MCF 10A (cell line): ENCODE data around the gene ADGRL3. TPM values are rescaled to one million over a fixed set of nuclear protein-coding genes. Genes with fewer than 3 reads are reported as not detected.
"Not testable (repeated sequence)": the region's sequence is repeated elsewhere in the genome, so short reads cannot be mapped to it uniquely, and the experiment has no call there.

Experiments used
- BruUV-seq: library from RNA; stranded (reverse); fragments of 400-500 nt; replicated peaks from 2 replicates; lab custom pipeline; 2021; lab: Mats Ljungman, UMichigan
- CTCF ChIA-PET: fragments of 300-600 bp; sonication (Branson Sonifier 250); formaldehyde crosslinking; extraction: SDS; loops from one replicate; lab custom pipeline; 2021; ENCODE audit warnings: antibody characterized with exemption, inconsistent platforms; lab: Yijun Ruan, JAX
- POLR2A ChIA-PET: fragments of 300-600, 350-650 bp; sonication (Branson Sonifier 250); formaldehyde crosslinking; extraction: SDS; loops from one replicate; lab custom pipeline; 2020; ENCODE audit warnings: antibody characterized with exemption, inconsistent platforms; lab: Yijun Ruan, JAX
- DNase-seq: peaks from one replicate; pipeline ENCODE4 v3.0.0-alpha.2; 2018; ENCODE audit not compliant: unreplicated experiment
- H3K27ac Mint-ChIP-seq: one replicate; pipeline ENCODE4 v1.8.0; 2022; ENCODE audit warnings: mild to moderate bottlenecking, low read depth, mixed read lengths; ENCODE audit not compliant: unreplicated experiment
- H3K27me3 Mint-ChIP-seq: one replicate; pipeline ENCODE4 v1.8.0; 2022; ENCODE audit warnings: mixed read lengths; ENCODE audit not compliant: insufficient read depth, unreplicated experiment
- H3K36me3 Mint-ChIP-seq: one replicate; pipeline ENCODE4 v1.8.0; 2022; ENCODE audit warnings: mild to moderate bottlenecking, moderate library complexity, mixed read lengths; ENCODE audit not compliant: insufficient read depth, unreplicated experiment
- H3K4me1 Mint-ChIP-seq: one replicate; pipeline ENCODE4 v1.8.0; 2022; ENCODE audit warnings: mixed read lengths; ENCODE audit not compliant: insufficient read depth, unreplicated experiment
- H3K4me3 Mint-ChIP-seq: one replicate; pipeline ENCODE4 v1.8.0; 2022; ENCODE audit warnings: mild to moderate bottlenecking, moderate library complexity, mixed read lengths; ENCODE audit not compliant: unreplicated experiment
- H3K9me3 Mint-ChIP-seq: one replicate; pipeline ENCODE4 v1.8.0; 2022; ENCODE audit warnings: mixed read lengths; ENCODE audit not compliant: unreplicated experiment
- intact Hi-C: fragments of 100-400 bp; cut with micrococcal nuclease; formaldehyde crosslinking; loops from 2 replicates; pipeline ENCODE4 v1.14.1; 2022
- total RNA-seq: library from RNA; stranded (reverse); gene quantifications from 2 replicates; pipeline ENCODE4 v1.2.3, GENCODE V29; 2022
- TF ChIP-seq, protein P1 (sequence below): fragments of 200-600 bp; IDR thresholded peaks from one replicate; pipeline ENCODE4 v1.8.0; 2022; ENCODE audit warnings: antibody characterized with exemption, mild to moderate bottlenecking; ENCODE audit not compliant: unreplicated experiment

Gene ADGRL3
- total RNA-seq, 1 experiment from 2014 or later: 3.6 TPM

GRCh38 chr4:61638591-61638990 lies 438.5 kb downstream of the ADGRL3 start:
- no peaks in the 10 kb centered on the region for H3K27me3 Mint-ChIP-seq
- no peak for DNase-seq
- H3K27ac Mint-ChIP-seq: no peak overlapping the region
- TF ChIP-seq, protein P1, sequence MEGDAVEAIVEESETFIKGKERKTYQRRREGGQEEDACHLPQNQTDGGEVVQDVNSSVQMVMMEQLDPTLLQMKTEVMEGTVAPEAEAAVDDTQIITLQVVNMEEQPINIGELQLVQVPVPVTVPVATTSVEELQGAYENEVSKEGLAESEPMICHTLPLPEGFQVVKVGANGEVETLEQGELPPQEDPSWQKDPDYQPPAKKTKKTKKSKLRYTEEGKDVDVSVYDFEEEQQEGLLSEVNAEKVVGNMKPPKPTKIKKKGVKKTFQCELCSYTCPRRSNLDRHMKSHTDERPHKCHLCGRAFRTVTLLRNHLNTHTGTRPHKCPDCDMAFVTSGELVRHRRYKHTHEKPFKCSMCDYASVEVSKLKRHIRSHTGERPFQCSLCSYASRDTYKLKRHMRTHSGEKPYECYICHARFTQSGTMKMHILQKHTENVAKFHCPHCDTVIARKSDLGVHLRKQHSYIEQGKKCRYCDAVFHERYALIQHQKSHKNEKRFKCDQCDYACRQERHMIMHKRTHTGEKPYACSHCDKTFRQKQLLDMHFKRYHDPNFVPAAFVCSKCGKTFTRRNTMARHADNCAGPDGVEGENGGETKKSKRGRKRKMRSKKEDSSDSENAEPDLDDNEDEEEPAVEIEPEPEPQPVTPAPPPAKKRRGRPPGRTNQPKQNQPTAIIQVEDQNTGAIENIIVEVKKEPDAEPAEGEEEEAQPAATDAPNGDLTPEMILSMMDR: no peak
- H3K4me1 Mint-ChIP-seq: no peaks in the 10 kb centered on the region
- no TSS peak for BruUV-seq
- intact Hi-C loops: no loop called here
- ChIA-PET CTCF (no interaction called here), POLR2A (no interaction called here)
- H3K9me3 Mint-ChIP-seq: no peaks in the 10 kb centered on the region
- no peaks in the 10 kb centered on the region for H3K36me3 Mint-ChIP-seq
- no peak overlapping the region for H3K4me3 Mint-ChIP-seq

- intact Hi-C loops, BruUV-seq, POLR2A ChIA-PET, H3K27me3 Mint-ChIP-seq, H3K27ac Mint-ChIP-seq, H3K9me3 Mint-ChIP-seq, H3K4me1 Mint-ChIP-seq, H3K36me3 Mint-ChIP-seq, DNase-seq, CTCF ChIA-PET, H3K4me3 Mint-ChIP-seq: not testable (repeated sequence)
These were observed 446.7 kb downstream of the ADGRL3 start for GRCh38 chr4:61646746-61647350.

- intact Hi-C loops: no loop called here
- no peak overlapping the region for H3K27ac Mint-ChIP-seq
- H3K27me3 Mint-ChIP-seq: no peaks in the 10 kb centered on the region
- POLR2A ChIA-PET: no interaction called here
- H3K9me3 Mint-ChIP-seq: peaks cover 7% of the 10 kb centered on the region
- DNase-seq: no peak
- H3K36me3 Mint-ChIP-seq: no peaks in the 10 kb centered on the region
- H3K4me1 Mint-ChIP-seq: no peaks in the 10 kb centered on the region
- CTCF ChIA-PET: no interaction called here
- no peak overlapping the region for H3K4me3 Mint-ChIP-seq
- TF ChIP-seq, protein P1: no peak
- no TSS peak for BruUV-seq
These were observed 448.1 kb downstream of the ADGRL3 start for GRCh38 chr4:61648264-61648663.

DNA sequence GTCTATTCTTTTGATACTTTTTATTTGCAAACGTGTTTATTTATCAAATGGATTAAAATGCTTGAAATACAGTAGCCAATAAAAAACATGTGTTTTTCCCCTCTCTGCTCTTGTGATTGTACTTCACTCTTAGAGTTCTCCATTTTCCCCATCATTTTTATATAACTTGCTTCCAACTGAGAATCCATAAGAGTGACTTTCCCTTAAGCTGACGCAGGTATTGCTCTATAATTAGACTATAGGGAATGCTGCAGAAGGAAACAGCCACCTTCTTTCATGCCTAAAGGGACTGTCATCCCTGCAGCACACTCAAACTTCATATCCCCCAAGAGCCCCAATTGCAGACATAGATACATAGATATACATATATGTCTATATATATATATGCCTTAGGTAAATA lies 456.9 kb downstream of the ADGRL3 start:
- TF ChIP-seq, protein P1: no peak
- H3K4me1 Mint-ChIP-seq: no peaks in the 10 kb centered on the region
- no TSS peak for BruUV-seq
- ChIA-PET POLR2A (no interaction called here), CTCF (no interaction called here)
- no peak for DNase-seq
- H3K27ac Mint-ChIP-seq: no peak overlapping the region
- intact Hi-C loops: no loop called here
- H3K27me3 Mint-ChIP-seq: no peaks in the 10 kb centered on the region
- no peaks in the 10 kb centered on the region for H3K36me3 Mint-ChIP-seq
- H3K9me3 Mint-ChIP-seq: no peaks in the 10 kb centered on the region
- H3K4me3 Mint-ChIP-seq: no peak overlapping the region

DNA sequence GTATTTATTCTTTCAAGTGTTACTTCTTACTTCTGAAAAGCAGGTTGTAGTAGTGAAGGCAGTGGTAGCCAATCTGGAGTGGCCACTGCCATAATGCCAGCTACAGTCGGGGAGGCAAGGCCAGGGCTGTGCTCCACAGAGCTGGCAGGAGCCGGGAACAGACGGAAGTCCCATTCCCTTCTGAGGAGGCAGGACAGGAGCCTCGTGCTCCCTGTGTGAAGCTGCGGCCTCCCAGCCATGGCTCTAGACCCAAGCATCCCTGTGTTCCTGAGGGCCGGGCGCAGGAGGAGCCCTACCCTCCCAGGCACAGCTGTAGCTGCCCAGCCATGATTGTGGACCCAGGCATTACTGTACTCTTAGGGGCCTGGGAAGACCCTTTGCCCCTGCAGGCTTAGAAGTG lies 461.8 kb downstream of the ADGRL3 start:
- BruUV-seq: no TSS peak
- Mint-ChIP-seq H3K9me3 (no peaks in the 10 kb centered on the region), H3K27me3 (no peaks in the 10 kb centered on the region), H3K27ac (no peak overlapping the region), H3K4me1 (no peaks in the 10 kb centered on the region), H3K4me3 (no peak overlapping the region), H3K36me3 (no peaks in the 10 kb centered on the region)
- TF ChIP-seq, protein P1: no peak
- CTCF ChIA-PET: no interaction called here
- intact Hi-C loops: no loop called here
- DNase-seq: no peak
- POLR2A ChIA-PET: no interaction called here
